ENCODE measurements around the gene DGKD. TPM values are rescaled to one million over a fixed set of nuclear protein-coding genes. Genes with fewer than 3 reads are reported as not detected.

DGKD gene
- total and polyA plus RNA-seq, 2 donors (not counting 1 experiment from before 2014, with no cell fraction given) = 224 to 396 TPM

- intact Hi-C loops (cut with micrococcal nuclease) = no loop called here
- no peak overlapping the region for H3K27ac ChIP-seq (ENCODE audit: low read length in 2 of 2)
- ChIA-PET CTCF (no interaction called here), POLR2A (no interaction called here)
- DNase-seq (no peak), ATAC-seq (ENCODE audit: low read depth) (no peak)
- H3K4me2 ChIP-seq (replicated peaks; ENCODE audit: low read depth, low read length, poor library complexity, severe bottlenecking) = no peak overlapping the region
- no peak overlapping the region for H3K4me3 ChIP-seq (ENCODE audit: control extremely low read depth in 1 of 5, extremely low read depth in 1 of 5, insufficient read depth in 1 of 5, low read depth in 2 of 5, low read length in 4 of 5)
- peaks cover 84% of the 10 kb centered on the region for H4K20me1 ChIP-seq (ENCODE audit: control insufficient read depth, insufficient read depth, low read length, poor library complexity, severe bottlenecking)
- H2AFZ ChIP-seq (ENCODE audit: insufficient read depth, low read depth, low read length, poor library complexity, severe bottlenecking) = no peak overlapping the region
- H3K79me2 ChIP-seq (ENCODE audit: control insufficient read depth, insufficient read depth, low read length) = peaks cover 66% of the 10 kb centered on the region
- Mint-ChIP-seq H3K27ac (no peak overlapping the region), H3K9me3 (ENCODE audit: insufficient read depth) (no peaks in the 10 kb centered on the region), H3K4me1 (no peaks in the 10 kb centered on the region), H3K4me3 (no peak overlapping the region), H3K27me3 (no peaks in the 10 kb centered on the region)
- 92% methylated on average over 14 of the region's 22 CpGs for WGBS (ENCODE audit: insufficient coverage)
- no peak overlapping the region for H3K9ac ChIP-seq (ENCODE audit: low read length)
- no peak for TF ChIP-seq EZH2 (IDR thresholded peaks at IDR 0.05; ENCODE audit: borderline replicate concordance, insufficient read depth, low read depth, low read length, poor library complexity, severe bottlenecking)
- TF ChIP-seq CTCF (IDR thresholded peaks at IDR 0.05) = no peak
- H3K36me3 ChIP-seq (replicated peaks in 1 of 2; ENCODE audit: control extremely low read depth in 1 of 2, control insufficient read depth in 1 of 2, extremely low read depth in 1 of 2, insufficient read depth in 2 of 2, low read length in 1 of 2) = peaks cover 16 to 99% of the 10 kb centered on the region in 2 experiments
- H3K27me3 ChIP-seq (replicated peaks in 1 of 4; ENCODE audit: control extremely low read depth in 1 of 4, control insufficient read depth in 3 of 4, insufficient read depth in 4 of 4, low read length in 3 of 4) = no peaks in the 10 kb centered on the region
- no peaks in the 10 kb centered on the region for H3K4me1 ChIP-seq (ENCODE audit: control insufficient read depth in 2 of 2, insufficient read depth in 2 of 2, low read length in 2 of 2)
- no peaks in the 10 kb centered on the region for H3K9me3 ChIP-seq (ENCODE audit: control extremely low read depth in 1 of 3, control insufficient read depth in 2 of 3, insufficient read depth in 1 of 3, low read length in 2 of 3)
Observed at GRCh38 chr2:233450864-233451575, 96.7 kb downstream of the DGKD start.

DNA sequence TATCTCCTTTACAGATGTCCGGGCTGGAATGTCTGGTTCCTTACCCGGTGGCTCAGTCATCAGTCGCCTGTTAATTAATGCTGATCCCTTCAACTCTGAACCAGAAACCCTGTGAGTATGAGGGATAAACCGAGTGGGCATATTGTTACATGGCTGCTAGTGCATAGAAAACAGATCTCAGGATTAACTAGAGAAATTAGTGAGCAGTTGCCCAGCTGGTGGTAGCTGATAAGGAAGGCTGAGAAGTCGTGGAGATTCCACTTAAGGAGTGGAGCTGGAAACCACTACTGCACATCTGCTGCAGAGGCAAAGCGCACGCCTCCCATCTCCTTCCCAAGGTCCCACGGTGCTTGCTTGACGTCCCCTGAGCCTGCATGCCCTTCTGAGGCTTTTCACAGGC is 97.7 kb downstream of the DGKD start:
- peaks cover 23 to 99% of the 10 kb centered on the region in 2 experiments for H3K36me3 ChIP-seq (replicated peaks in 1 of 2; ENCODE audit: control extremely low read depth in 1 of 2, control insufficient read depth in 1 of 2, extremely low read depth in 1 of 2, insufficient read depth in 2 of 2, low read length in 1 of 2)
- no peaks in the 10 kb centered on the region for H3K27me3 ChIP-seq (replicated peaks in 1 of 4; ENCODE audit: control extremely low read depth in 1 of 4, control insufficient read depth in 3 of 4, insufficient read depth in 4 of 4, low read length in 3 of 4)
- peaks cover 65% of the 10 kb centered on the region for H3K79me2 ChIP-seq (ENCODE audit: control insufficient read depth, insufficient read depth, low read length)
- ChIA-PET POLR2A (no interaction called here), CTCF (interaction anchor here (1.0 to 1.2 kb wide), 2 partner anchors 9 to 47 kb away, joined by 4 to 6 read pairs; no protein-coding TSS in a partner anchor)
- no peaks in the 10 kb centered on the region for H3K4me1 Mint-ChIP-seq
- no peak for ATAC-seq (ENCODE audit: low read depth)
- H3K4me1 ChIP-seq (ENCODE audit: control insufficient read depth in 2 of 2, insufficient read depth in 2 of 2, low read length in 2 of 2) = no peaks in the 10 kb centered on the region
- H3K27ac Mint-ChIP-seq = no peak overlapping the region
- 90% methylated on average over 7 of the region's 9 CpGs for WGBS (ENCODE audit: insufficient coverage)
- no peak overlapping the region for H3K4me3 Mint-ChIP-seq
- H4K20me1 ChIP-seq (ENCODE audit: control insufficient read depth, insufficient read depth, low read length, poor library complexity, severe bottlenecking) = peaks cover 78% of the 10 kb centered on the region
- H2AFZ ChIP-seq (ENCODE audit: insufficient read depth, low read depth, low read length, poor library complexity, severe bottlenecking) = no peak overlapping the region
- H3K4me2 ChIP-seq (replicated peaks; ENCODE audit: low read depth, low read length, poor library complexity, severe bottlenecking) = no peak overlapping the region
- no peaks in the 10 kb centered on the region for H3K9me3 Mint-ChIP-seq (ENCODE audit: insufficient read depth)
- H3K9ac ChIP-seq (ENCODE audit: low read length) = no peak overlapping the region
- H3K27me3 Mint-ChIP-seq = no peaks in the 10 kb centered on the region
- H3K4me3 ChIP-seq (ENCODE audit: control extremely low read depth in 1 of 5, extremely low read depth in 1 of 5, insufficient read depth in 1 of 5, low read depth in 2 of 5, low read length in 4 of 5) = no peak overlapping the region
- TF ChIP-seq EZH2 (IDR thresholded peaks at IDR 0.05; ENCODE audit: borderline replicate concordance, insufficient read depth, low read depth, low read length, poor library complexity, severe bottlenecking) = no peak
- TF ChIP-seq CTCF (IDR thresholded peaks at IDR 0.05) = no peak
- H3K9me3 ChIP-seq (ENCODE audit: control extremely low read depth in 1 of 3, control insufficient read depth in 2 of 3, insufficient read depth in 1 of 3, low read length in 2 of 3) = no peaks in the 10 kb centered on the region
- DNase-seq = no peak
- intact Hi-C loops (cut with micrococcal nuclease) = no loop called here
- H3K27ac ChIP-seq (ENCODE audit: low read length in 2 of 2) = no peak overlapping the region
